Stomach (tissue), 9 donors: ENCODE data around the gene PPP4R3A. TPM values are rescaled to one million over a fixed set of nuclear protein-coding genes. Genes with fewer than 3 reads are reported as not detected.
A peak's percentile ranks its signal among the peaks of the same experiment; 100 is the strongest.

Experiments used
- DNase-seq, 2 donors: peaks; one replicate each; pipeline versions ENCODE4 v3.0.0 to v3.0.0-alpha.2; 2013 to 2019
- H3K27ac ChIP-seq, 5 donors: fragments of 200-600 bp in 4 of 5; sonication (generic) in 4 of 5; one replicate each; pipeline ENCODE4 v1.5.1; 2013 to 2019; ENCODE audit warnings: mild to moderate bottlenecking in 1 of 5, moderate library complexity in 1 of 5
- H3K27me3 ChIP-seq, 3 donors: fragments of 200-600 bp; sonication (generic); one replicate each; pipeline ENCODE4 v1.5.1; 2017 to 2019; ENCODE audit warnings: mixed run types in 1 of 3
- H3K36me3 ChIP-seq, 4 donors: fragments of 200-600 bp; sonication (generic); 1 replicate in 3 of 4; 2 replicates in 1 of 4; pipeline ENCODE4 v1.5.1; 2016 to 2019
- H3K4me1 ChIP-seq, 4 donors: fragments of 200-600 bp; sonication (generic); one replicate each; pipeline ENCODE4 v1.5.1; 2016 to 2019
- H3K4me3 ChIP-seq, 4 donors: fragments of 200-600 bp; sonication (generic) in 3 of 4; one replicate each; pipeline ENCODE4 v1.5.1; 2016 to 2019; ENCODE audit warnings: mild to moderate bottlenecking in 1 of 4
- H3K9me3 ChIP-seq, 4 donors: fragments of 200-600 bp; sonication (generic); one replicate each; pipeline ENCODE4 v1.5.1; 2016 to 2019
- EP300 ChIP-seq: sonication (generic); formaldehyde crosslinking; IDR thresholded peaks from one replicate; pipeline ENCODE4 v1.6.1; 2017; ENCODE audit warnings: antibody characterized with exemption
- POLR2A ChIP-seq, 4 donors: fragments of 450-650 bp; IDR thresholded peaks; one replicate each; pipeline ENCODE4 v1.6.1; 2016; ENCODE audit warnings: antibody characterized with exemption in 4 of 4, control low read depth in 2 of 4, mild to moderate bottlenecking in 1 of 4, moderate library complexity in 1 of 4
- POLR2AphosphoS5 ChIP-seq, 3 donors: sonication (generic); formaldehyde crosslinking; IDR thresholded peaks; one replicate each; pipeline ENCODE4 v1.6.1; 2016; ENCODE audit warnings: antibody characterized with exemption in 3 of 3
- WGBS, 5 donors: extraction: QIAGEN DNeasy Blood & Tissue Kit in 3 of 5; methylation state at CpG; one replicate each; pipeline versions ENCODE4 v1.1.5 to v1.1.7; 2013 to 2018; 5-methylcytosine and 5-hydroxymethylcytosine counted together
- intact Hi-C: fragments of 100-400 bp; cut with DNase I; formaldehyde crosslinking; loops from one replicate; pipeline ENCODE4 v1.15.1; 2023; ENCODE audit warnings: low total_unique reads
- polyA plus RNA-seq, 3 donors: library from polyadenylated mRNA; stranded (reverse); fragments of 200-250 nt; gene quantifications; one replicate each; pipeline ENCODE4 v1.2.3, GENCODE V29; 2013
- total RNA-seq, 5 donors: library from RNA; depleted of rRNA; stranded (reverse); fragments of >200 nt; gene quantifications; one replicate each; pipeline versions ENCODE4 v1.1.0 to v1.2.3, GENCODE V29; 2014 to 2016
- TF ChIP-seq, protein P1 (sequence below), 7 experiments: fragments of 450-650 bp in 4 of 7; fragments of 200-600 bp in 3 of 7; sonication (generic) in 3 of 7; IDR thresholded peaks; one replicate each; pipeline ENCODE4 v1.5.1; 2016 to 2019; ENCODE audit warnings: antibody characterized with exemption in 7 of 7, control low read depth in 2 of 7, mild to moderate bottlenecking in 1 of 7
- donor health status: healthy with polysubstance abuse.
- donor health status: Bipolar disorder and iron deficiency.
- donor health status: healthy.

Gene PPP4R3A
- total and polyA plus RNA-seq, 8 donors, result 35.7 to 145 (median 68.2) TPM

GRCh38 chr14:91493169-91493568 is 16.9 kb downstream of the PPP4R3A start:
- WGBS, 5 donors, result 69 to 80% (median 74%) methylated on average over 3 of the region's 3 CpGs
- peaks cover 35 to 82% (median 62%) of the 10 kb centered on the region in 4 donors for H3K4me1 ChIP-seq

DNA sequence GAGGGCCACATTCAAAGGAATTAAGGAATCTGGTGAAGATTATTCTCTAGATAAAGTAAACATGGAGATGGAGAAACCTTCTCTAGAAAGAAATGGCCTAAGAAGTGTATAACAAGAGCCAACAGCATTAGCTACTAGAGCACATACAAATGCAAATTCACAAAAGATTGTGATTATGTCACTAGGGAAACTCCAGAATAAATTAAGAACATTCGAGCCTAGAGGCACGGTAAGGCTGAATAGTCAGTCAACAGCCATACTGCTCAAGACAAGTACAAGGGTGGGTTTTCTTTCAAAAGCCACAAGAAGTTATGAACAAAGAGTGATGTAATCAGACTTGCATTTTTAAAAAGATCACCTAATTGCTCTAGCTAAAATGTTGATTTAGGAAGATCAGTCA is 25.4 kb downstream of the PPP4R3A start:
- no peaks in the 10 kb centered on the region for H3K27me3 ChIP-seq
- no peak for TF ChIP-seq POLR2AphosphoS5 (IDR thresholded peaks at IDR 0.05)
- TF ChIP-seq POLR2A (IDR thresholded peaks at IDR 0.05), result no peak
- no peak for TF ChIP-seq EP300
- TF ChIP-seq, protein P1, sequence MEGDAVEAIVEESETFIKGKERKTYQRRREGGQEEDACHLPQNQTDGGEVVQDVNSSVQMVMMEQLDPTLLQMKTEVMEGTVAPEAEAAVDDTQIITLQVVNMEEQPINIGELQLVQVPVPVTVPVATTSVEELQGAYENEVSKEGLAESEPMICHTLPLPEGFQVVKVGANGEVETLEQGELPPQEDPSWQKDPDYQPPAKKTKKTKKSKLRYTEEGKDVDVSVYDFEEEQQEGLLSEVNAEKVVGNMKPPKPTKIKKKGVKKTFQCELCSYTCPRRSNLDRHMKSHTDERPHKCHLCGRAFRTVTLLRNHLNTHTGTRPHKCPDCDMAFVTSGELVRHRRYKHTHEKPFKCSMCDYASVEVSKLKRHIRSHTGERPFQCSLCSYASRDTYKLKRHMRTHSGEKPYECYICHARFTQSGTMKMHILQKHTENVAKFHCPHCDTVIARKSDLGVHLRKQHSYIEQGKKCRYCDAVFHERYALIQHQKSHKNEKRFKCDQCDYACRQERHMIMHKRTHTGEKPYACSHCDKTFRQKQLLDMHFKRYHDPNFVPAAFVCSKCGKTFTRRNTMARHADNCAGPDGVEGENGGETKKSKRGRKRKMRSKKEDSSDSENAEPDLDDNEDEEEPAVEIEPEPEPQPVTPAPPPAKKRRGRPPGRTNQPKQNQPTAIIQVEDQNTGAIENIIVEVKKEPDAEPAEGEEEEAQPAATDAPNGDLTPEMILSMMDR (IDR thresholded peaks at IDR 0.05), result no peak
- 66 to 84% (median 75%) methylated on average over 2 of the region's 2 CpGs for WGBS, 5 donors
- no peaks in the 10 kb centered on the region for H3K9me3 ChIP-seq
- peaks cover 7 to 39% (median 17%) of the 10 kb centered on the region in 4 donors for H3K4me1 ChIP-seq
- peaks cover 25 to 88% (median 80%) of the 10 kb centered on the region in 4 donors for H3K36me3 ChIP-seq
- intact Hi-C loops, result no loop called here
- no peak overlapping the region for H3K27ac ChIP-seq
- H3K4me3 ChIP-seq, result no peak overlapping the region
- DNase-seq, result no peak

More at GRCh38 chr14:91493169-91493568, 16.9 kb downstream of the PPP4R3A start:
- TF ChIP-seq, protein P1 (IDR thresholded peaks at IDR 0.05), result no peak
- TF ChIP-seq POLR2A (IDR thresholded peaks at IDR 0.05), result no peak
- no peak for TF ChIP-seq EP300
- no peak for TF ChIP-seq POLR2AphosphoS5 (IDR thresholded peaks at IDR 0.05)
- intact Hi-C loops, result no loop called here
- no peaks in the 10 kb centered on the region for H3K27me3 ChIP-seq
- H3K36me3 ChIP-seq, result peaks cover 0 to 25% (median 20%) of the 10 kb centered on the region in 4 donors
- H3K4me3 ChIP-seq, result no peak overlapping the region
- H3K9me3 ChIP-seq, result no peaks in the 10 kb centered on the region
- no peak overlapping the region for H3K27ac ChIP-seq
- no peak for DNase-seq

DNA sequence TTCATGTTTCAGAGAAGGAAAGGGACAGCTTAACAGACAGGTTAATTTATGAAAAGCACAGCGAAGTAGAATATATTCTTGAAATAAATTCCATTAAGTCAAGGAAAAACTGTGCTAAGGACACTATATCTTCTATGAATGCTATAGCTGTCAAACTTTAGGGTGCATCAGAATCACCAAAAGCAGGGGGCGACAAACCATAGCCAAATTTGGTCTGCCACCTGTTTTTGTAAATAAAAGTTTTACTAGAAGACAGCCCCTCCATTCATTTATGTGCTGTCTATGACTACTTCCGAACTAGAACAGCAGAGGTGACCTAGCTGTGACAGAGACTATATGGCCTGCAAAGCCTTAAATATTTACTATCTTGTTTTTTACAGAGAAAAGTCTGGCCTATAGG is 25.9 kb downstream of the PPP4R3A start:
- no peaks in the 10 kb centered on the region for H3K9me3 ChIP-seq
- peaks cover 30 to 88% (median 80%) of the 10 kb centered on the region in 4 donors for H3K36me3 ChIP-seq
- H3K4me1 ChIP-seq, result peaks cover 7 to 39% (median 17%) of the 10 kb centered on the region in 4 donors
- H3K4me3 ChIP-seq, result no peak overlapping the region
- WGBS, 5 donors, result 82 to 93% (median 89%) methylated on average over 3 of the region's 3 CpGs
- H3K27ac ChIP-seq, result no peak overlapping the region
- TF ChIP-seq EP300 (no peak), POLR2A (IDR thresholded peaks at IDR 0.05) (no peak), POLR2AphosphoS5 (IDR thresholded peaks at IDR 0.05) (no peak)
- TF ChIP-seq, protein P1 (IDR thresholded peaks at IDR 0.05), result no peak
- intact Hi-C loops, result no loop called here
- DNase-seq, result no peak
- no peaks in the 10 kb centered on the region for H3K27me3 ChIP-seq

DNA sequence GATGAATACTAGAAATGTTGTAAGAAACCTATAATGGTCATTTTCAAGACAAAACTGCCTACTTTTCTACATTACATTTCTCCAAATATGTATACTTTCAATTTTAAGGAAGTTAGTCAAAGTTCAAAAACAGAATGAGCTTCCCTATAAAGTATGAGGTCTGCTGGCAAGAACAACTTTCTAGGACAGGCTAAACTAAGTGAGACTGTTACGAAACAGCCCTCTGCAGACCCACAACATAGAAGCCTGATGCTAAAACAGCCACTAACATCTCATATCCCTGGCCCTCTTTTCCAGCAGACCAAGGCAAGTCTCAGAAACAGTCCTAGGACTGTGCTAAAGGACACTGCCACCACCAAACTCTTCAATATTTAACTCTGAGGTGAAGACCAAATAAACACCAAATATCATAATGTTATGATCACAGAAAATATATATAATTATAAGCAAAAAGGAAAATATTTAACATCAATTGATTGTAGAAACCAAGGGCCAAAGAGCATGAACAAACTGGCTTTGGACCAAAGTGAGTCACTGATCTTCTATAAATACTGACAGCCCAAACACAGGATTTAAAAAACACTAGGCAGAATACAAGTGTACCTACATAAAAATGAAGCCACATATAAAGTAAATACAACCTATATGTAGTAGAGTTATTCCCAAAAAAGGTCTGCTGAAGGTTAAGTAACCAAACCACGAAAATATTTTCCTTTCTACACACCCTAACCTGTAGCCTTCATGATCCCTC is 27.7 kb downstream of the PPP4R3A start:
- peak overlapping the region in 2 of 5 donors; percentile 35 to 49 for H3K27ac ChIP-seq
- no peaks in the 10 kb centered on the region for H3K9me3 ChIP-seq
- DNase-seq, result no peak
- intact Hi-C loops, result no loop called here
- no peak for TF ChIP-seq POLR2A (IDR thresholded peaks at IDR 0.05)
- no peak for TF ChIP-seq EP300
- TF ChIP-seq POLR2AphosphoS5 (IDR thresholded peaks at IDR 0.05), result no peak
- TF ChIP-seq, protein P1 (IDR thresholded peaks at IDR 0.05), result no peak
- WGBS, 5 donors, result 47 to 68% (median 59%) methylated on average over 2 of the region's 2 CpGs
- H3K27me3 ChIP-seq, result no peaks in the 10 kb centered on the region
- peaks cover 37 to 90% (median 85%) of the 10 kb centered on the region in 4 donors for H3K36me3 ChIP-seq
- H3K4me1 ChIP-seq, result peaks cover 10 to 40% (median 22%) of the 10 kb centered on the region in 4 donors
- no peak overlapping the region for H3K4me3 ChIP-seq
